HEK293 (cell line): Measurements from ENCODE around the gene CHST8.

Source experiments
- CTCF ChIA-PET: fragments of 350-600 bp; formaldehyde crosslinking; extraction: SDS; loops from one replicate; lab custom pipeline; 2021; ENCODE audit warnings: antibody characterized with exemption; lab: Yijun Ruan, JAX
- POLR2A ChIA-PET: fragments of 300-600 bp; formaldehyde crosslinking; extraction: SDS; loops from one replicate; lab custom pipeline; 2020; ENCODE audit warnings: antibody characterized with exemption, inconsistent platforms; lab: Yijun Ruan, JAX
- H3K27ac ChIP-seq: fragments of 200-500 bp; sonication (Bioruptor generic); 2 replicates; pipeline ENCODE4 v1.5.1; 2014; ENCODE audit warnings: low read depth, low read length, control low read depth, inconsistent platforms; ENCODE audit errors: extremely low read depth
- H3K36me3 ChIP-seq, 2 experiments: fragments of 200-500 bp in 1 of 2; sonication (Bioruptor generic) in 1 of 2; 1 replicate in 1 of 2; 2 replicates in 1 of 2; pipeline ENCODE4 v1.5.1; 2014 to 2017; ENCODE audit warnings: inconsistent platforms in 2 of 2, low read length in 2 of 2; ENCODE audit not compliant: control insufficient read depth in 2 of 2, insufficient read depth in 1 of 2
- H3K4me1 ChIP-seq: fragments of 200-500 bp; sonication (Bioruptor generic); 2 replicates; pipeline ENCODE4 v1.5.1; 2014; ENCODE audit warnings: mild to moderate bottlenecking, low read length, inconsistent platforms; ENCODE audit not compliant: control insufficient read depth, insufficient read depth
- H3K4me3 ChIP-seq: 2 replicates; pipeline ENCODE4 v1.5.1; 2011; ENCODE audit warnings: low read depth, mild to moderate bottlenecking, control low read depth, low read length, moderate library complexity
- H3K9me3 ChIP-seq: fragments of 200-500 bp; sonication (Bioruptor generic); 2 replicates; pipeline ENCODE4 v1.5.1; 2014; ENCODE audit warnings: low read depth, low read length, inconsistent platforms; ENCODE audit not compliant: control insufficient read depth, insufficient read depth
- GFI1B ChIP-seq: fragments of 450-650 bp; formaldehyde crosslinking; IDR thresholded peaks from 2 replicates; pipeline ENCODE4 v1.5.1; 2016; ENCODE audit warnings: missing biosample characterization, missing genetic modification characterization
- KLF1 ChIP-seq: fragments of 450-650 bp; formaldehyde crosslinking; IDR thresholded peaks from 2 replicates; pipeline ENCODE4 v1.5.1; 2016; ENCODE audit warnings: missing biosample characterization, missing genetic modification characterization
- PRDM1 ChIP-seq: fragments of 450-650 bp; formaldehyde crosslinking; IDR thresholded peaks from 2 replicates; pipeline ENCODE4; 2016; ENCODE audit warnings: missing biosample characterization, missing genetic modification characterization
- SCRT1 ChIP-seq: fragments of 450-650 bp; formaldehyde crosslinking; IDR thresholded peaks from 2 replicates; pipeline ENCODE4 v1.5.1; 2016; ENCODE audit warnings: missing biosample characterization, missing genetic modification characterization, borderline replicate concordance
- ZFP3 ChIP-seq: fragments of 450-650 bp; formaldehyde crosslinking; IDR thresholded peaks from 2 replicates; pipeline ENCODE4 v1.5.1; 2016; ENCODE audit warnings: low read depth, missing biosample characterization, missing genetic modification characterization
- ZIC2 ChIP-seq: fragments of 450-650 bp; formaldehyde crosslinking; IDR thresholded peaks from 2 replicates; pipeline ENCODE4 v1.5.1; 2016; ENCODE audit warnings: missing biosample characterization, missing genetic modification characterization
- ZNF174 ChIP-seq: fragments of 450-650 bp; formaldehyde crosslinking; IDR thresholded peaks from 2 replicates; pipeline ENCODE4 v1.5.0; 2017; ENCODE audit warnings: missing biosample characterization, mild to moderate bottlenecking, missing genetic modification characterization
- ZNF19 ChIP-seq: fragments of 450-650 bp; formaldehyde crosslinking; IDR thresholded peaks from 2 replicates; pipeline ENCODE4; 2016; ENCODE audit warnings: missing biosample characterization, missing genetic modification characterization, low read depth
- ZNF211 ChIP-seq: fragments of 450-650 bp; formaldehyde crosslinking; IDR thresholded peaks from 2 replicates; pipeline ENCODE4 v1.5.1; 2016; ENCODE audit warnings: low read depth, missing biosample characterization, missing genetic modification characterization
- ZNF24 ChIP-seq: fragments of 450-650 bp; formaldehyde crosslinking; IDR thresholded peaks from 2 replicates; pipeline ENCODE4 v1.5.1; 2016; ENCODE audit warnings: missing biosample characterization, missing genetic modification characterization
- ZNF266 ChIP-seq: fragments of 450-650 bp; formaldehyde crosslinking; IDR thresholded peaks from 2 replicates; pipeline ENCODE4 v1.5.1; 2016; ENCODE audit warnings: missing biosample characterization, missing genetic modification characterization, low read depth
- ZNF501 ChIP-seq: fragments of 450-650 bp; formaldehyde crosslinking; IDR thresholded peaks from 2 replicates; pipeline ENCODE4 v1.5.1; 2016; ENCODE audit warnings: missing biosample characterization, missing genetic modification characterization
- ZNF707 ChIP-seq: fragments of 450-650 bp; formaldehyde crosslinking; IDR thresholded peaks from 2 replicates; pipeline ENCODE4 v1.5.1; 2016; ENCODE audit warnings: missing biosample characterization, missing genetic modification characterization
- ZNF776 ChIP-seq: fragments of 450-650 bp; formaldehyde crosslinking; IDR thresholded peaks from 2 replicates; pipeline ENCODE4 v1.5.0; 2017; ENCODE audit warnings: missing biosample characterization, missing genetic modification characterization, borderline replicate concordance
- TF ChIP-seq, protein P1 (sequence below): fragments of 450-650 bp; formaldehyde crosslinking; conservative IDR thresholded peaks from 2 replicates; pipeline ENCODE4 v1.5.1; 2016; ENCODE audit warnings: low read depth, missing biosample characterization, missing genetic modification characterization
- TF ChIP-seq, protein P2 (sequence below): fragments of 450-650 bp; formaldehyde crosslinking; conservative IDR thresholded peaks from 2 replicates; pipeline ENCODE4 v1.5.1; 2016; ENCODE audit warnings: low read depth, missing biosample characterization, missing genetic modification characterization
- TF ChIP-seq, protein P3 (sequence below): fragments of 450-650 bp; formaldehyde crosslinking; IDR thresholded peaks from 2 replicates; pipeline ENCODE4 v1.5.1; 2016; ENCODE audit warnings: missing biosample characterization, missing genetic modification characterization

CHST8 gene

DNA sequence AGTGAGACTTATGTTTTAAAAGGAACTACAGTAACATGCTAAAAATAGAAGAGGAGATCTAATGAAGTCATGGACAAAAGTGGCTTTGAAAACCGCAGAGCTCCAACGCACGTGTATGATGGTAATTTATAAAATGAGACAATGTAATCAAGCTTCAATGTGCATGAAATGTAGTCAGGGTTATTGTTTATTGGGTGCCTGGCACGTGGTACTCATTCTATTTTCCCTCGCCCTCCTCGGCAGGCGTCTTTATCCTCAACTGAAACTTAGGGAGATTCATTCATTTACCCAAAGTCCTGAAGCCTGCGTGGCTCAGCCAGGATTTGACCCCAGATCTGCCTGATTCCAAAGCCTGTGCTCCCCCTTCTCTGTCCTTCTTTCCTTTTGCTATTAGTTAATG is 79.8 kb downstream of the CHST8 start:
- CTCF ChIA-PET: interaction anchor here (0.6 kb wide), 1 partner anchor 381 kb away, joined by 4 read pairs; no protein-coding TSS in a partner anchor
- Histone ChIP-seq H3K4me3 (no peak overlapping the region), H3K27ac (no peak overlapping the region), H3K9me3 (no peaks in the 10 kb centered on the region), H3K4me1 (no peaks in the 10 kb centered on the region), H3K36me3 (no peaks in the 10 kb centered on the region)
- TF ChIP-seq ZNF776 (tag by site-specific recombination): no peak
- TF ChIP-seq ZNF174 (tag by site-specific recombination): no peak
- no peak for TF ChIP-seq ZNF19
- TF ChIP-seq, protein P1, sequence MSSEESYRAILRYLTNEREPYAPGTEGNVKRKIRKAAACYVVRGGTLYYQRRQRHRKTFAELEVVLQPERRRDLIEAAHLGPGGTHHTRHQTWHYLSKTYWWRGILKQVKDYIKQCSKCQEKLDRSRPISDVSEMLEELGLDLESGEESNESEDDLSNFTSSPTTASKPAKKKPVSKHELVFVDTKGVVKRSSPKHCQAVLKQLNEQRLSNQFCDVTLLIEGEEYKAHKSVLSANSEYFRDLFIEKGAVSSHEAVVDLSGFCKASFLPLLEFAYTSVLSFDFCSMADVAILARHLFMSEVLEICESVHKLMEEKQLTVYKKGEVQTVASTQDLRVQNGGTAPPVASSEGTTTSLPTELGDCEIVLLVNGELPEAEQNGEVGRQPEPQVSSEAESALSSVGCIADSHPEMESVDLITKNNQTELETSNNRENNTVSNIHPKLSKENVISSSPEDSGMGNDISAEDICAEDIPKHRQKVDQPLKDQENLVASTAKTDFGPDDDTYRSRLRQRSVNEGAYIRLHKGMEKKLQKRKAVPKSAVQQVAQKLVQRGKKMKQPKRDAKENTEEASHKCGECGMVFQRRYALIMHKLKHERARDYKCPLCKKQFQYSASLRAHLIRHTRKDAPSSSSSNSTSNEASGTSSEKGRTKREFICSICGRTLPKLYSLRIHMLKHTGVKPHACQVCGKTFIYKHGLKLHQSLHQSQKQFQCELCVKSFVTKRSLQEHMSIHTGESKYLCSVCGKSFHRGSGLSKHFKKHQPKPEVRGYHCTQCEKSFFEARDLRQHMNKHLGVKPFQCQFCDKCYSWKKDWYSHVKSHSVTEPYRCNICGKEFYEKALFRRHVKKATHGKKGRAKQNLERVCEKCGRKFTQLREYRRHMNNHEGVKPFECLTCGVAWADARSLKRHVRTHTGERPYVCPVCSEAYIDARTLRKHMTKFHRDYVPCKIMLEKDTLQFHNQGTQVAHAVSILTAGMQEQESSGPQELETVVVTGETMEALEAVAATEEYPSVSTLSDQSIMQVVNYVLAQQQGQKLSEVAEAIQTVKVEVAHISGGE (tag by site-specific recombination): no peak
- no peak for TF ChIP-seq ZNF211
- TF ChIP-seq, protein P2, sequence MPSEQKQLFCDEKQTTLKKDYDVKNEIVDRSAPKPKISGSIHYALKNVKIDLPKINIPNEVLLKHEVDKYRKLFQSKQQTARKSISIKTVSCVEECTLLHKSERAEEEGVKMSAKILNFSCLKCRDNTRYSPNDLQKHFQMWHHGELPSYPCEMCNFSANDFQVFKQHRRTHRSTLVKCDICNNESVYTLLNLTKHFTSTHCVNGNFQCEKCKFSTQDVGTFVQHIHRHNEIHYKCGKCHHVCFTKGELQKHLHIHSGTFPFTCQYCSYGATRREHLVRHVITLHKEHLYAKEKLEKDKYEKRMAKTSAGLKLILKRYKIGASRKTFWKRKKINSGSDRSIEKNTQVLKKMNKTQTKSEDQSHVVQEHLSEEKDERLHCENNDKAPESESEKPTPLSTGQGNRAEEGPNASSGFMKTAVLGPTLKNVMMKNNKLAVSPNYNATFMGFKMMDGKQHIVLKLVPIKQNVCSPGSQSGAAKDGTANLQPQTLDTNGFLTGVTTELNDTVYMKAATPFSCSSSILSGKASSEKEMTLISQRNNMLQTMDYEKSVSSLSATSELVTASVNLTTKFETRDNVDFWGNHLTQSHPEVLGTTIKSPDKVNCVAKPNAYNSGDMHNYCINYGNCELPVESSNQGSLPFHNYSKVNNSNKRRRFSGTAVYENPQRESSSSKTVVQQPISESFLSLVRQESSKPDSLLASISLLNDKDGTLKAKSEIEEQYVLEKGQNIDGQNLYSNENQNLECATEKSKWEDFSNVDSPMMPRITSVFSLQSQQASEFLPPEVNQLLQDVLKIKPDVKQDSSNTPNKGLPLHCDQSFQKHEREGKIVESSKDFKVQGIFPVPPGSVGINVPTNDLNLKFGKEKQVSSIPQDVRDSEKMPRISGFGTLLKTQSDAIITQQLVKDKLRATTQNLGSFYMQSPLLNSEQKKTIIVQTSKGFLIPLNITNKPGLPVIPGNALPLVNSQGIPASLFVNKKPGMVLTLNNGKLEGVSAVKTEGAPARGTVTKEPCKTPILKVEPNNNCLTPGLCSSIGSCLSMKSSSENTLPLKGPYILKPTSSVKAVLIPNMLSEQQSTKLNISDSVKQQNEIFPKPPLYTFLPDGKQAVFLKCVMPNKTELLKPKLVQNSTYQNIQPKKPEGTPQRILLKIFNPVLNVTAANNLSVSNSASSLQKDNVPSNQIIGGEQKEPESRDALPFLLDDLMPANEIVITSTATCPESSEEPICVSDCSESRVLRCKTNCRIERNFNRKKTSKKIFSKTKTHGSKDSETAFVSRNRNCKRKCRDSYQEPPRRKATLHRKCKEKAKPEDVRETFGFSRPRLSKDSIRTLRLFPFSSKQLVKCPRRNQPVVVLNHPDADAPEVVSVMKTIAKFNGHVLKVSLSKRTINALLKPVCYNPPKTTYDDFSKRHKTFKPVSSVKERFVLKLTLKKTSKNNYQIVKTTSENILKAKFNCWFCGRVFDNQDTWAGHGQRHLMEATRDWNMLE (tag by site-specific recombination): no peak
- TF ChIP-seq ZNF266 (tag by site-specific recombination): no peak
- no peak for TF ChIP-seq ZNF707 (tag by site-specific recombination)
- no peak for TF ChIP-seq SCRT1 (tag by site-specific recombination)
- TF ChIP-seq, protein P3, sequence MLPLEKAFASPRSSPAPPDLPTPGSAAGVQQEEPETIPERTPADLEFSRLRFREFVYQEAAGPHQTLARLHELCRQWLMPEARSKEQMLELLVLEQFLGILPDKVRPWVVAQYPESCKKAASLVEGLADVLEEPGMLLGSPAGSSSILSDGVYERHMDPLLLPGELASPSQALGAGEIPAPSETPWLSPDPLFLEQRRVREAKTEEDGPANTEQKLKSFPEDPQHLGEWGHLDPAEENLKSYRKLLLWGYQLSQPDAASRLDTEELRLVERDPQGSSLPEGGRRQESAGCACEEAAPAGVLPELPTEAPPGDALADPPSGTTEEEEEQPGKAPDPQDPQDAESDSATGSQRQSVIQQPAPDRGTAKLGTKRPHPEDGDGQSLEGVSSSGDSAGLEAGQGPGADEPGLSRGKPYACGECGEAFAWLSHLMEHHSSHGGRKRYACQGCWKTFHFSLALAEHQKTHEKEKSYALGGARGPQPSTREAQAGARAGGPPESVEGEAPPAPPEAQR (tag by site-specific recombination): no peak
- TF ChIP-seq ZIC2: no peak
- no peak for TF ChIP-seq GFI1B (tag by site-specific recombination)
- no peak for TF ChIP-seq PRDM1 (tag by site-specific recombination)
- no peak for TF ChIP-seq ZNF501 (tag by site-specific recombination)
- TF ChIP-seq KLF1 (tag by site-specific recombination): no peak
- no peak for TF ChIP-seq ZFP3 (tag by site-specific recombination)
- no peak for TF ChIP-seq ZNF24 (tag by site-specific recombination)
- POLR2A ChIA-PET: no interaction called here
